ENCODE data around the gene C7orf33. TPM values are rescaled to one million over a fixed set of nuclear protein-coding genes. Genes with fewer than 3 reads are reported as not detected.

Gene C7orf33
- total RNA-seq, 4 donors from 2014 or later = not detected

DNA sequence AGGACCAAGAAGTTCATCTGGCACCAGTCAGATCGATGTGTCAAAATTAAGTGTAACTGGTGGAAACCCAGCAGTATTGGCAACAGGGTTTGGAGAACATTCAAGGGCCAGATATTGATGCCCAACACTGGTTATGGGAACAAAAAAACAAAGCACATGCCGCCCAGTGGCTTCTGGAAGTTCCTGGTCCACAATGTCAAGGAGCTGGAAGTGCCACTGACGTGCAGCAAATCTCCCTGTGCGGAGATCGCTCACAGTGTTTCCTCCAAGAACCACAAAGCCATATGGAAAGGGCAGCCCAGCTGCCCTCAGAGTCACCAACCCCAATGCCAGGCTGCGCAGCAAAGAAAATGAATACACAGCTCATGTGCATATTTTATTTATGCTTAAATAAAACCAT is 10.1 kb upstream of the C7orf33 start:
- Histone ChIP-seq H3K4me1 (no peaks in the 10 kb centered on the region), H3K36me3 (no peaks in the 10 kb centered on the region), H3K9me3 (no peaks in the 10 kb centered on the region), H3K27me3 (no peaks in the 10 kb centered on the region), H3K4me3 (replicated peaks in 1 of 3) (no peak overlapping the region), H3K27ac (no peak overlapping the region)
- WGBS, 2 donors = 86 to 87% methylated on average over 6 of the region's 6 CpGs
- DNase-seq = no peak
- TF ChIP-seq, protein P1, sequence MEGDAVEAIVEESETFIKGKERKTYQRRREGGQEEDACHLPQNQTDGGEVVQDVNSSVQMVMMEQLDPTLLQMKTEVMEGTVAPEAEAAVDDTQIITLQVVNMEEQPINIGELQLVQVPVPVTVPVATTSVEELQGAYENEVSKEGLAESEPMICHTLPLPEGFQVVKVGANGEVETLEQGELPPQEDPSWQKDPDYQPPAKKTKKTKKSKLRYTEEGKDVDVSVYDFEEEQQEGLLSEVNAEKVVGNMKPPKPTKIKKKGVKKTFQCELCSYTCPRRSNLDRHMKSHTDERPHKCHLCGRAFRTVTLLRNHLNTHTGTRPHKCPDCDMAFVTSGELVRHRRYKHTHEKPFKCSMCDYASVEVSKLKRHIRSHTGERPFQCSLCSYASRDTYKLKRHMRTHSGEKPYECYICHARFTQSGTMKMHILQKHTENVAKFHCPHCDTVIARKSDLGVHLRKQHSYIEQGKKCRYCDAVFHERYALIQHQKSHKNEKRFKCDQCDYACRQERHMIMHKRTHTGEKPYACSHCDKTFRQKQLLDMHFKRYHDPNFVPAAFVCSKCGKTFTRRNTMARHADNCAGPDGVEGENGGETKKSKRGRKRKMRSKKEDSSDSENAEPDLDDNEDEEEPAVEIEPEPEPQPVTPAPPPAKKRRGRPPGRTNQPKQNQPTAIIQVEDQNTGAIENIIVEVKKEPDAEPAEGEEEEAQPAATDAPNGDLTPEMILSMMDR (IDR thresholded peaks at IDR 0.05) = no peak
- TF ChIP-seq POLR2A (IDR thresholded peaks at IDR 0.05) = no peak
- intact Hi-C loops (cut with DNase I) = no loop called here

DNA sequence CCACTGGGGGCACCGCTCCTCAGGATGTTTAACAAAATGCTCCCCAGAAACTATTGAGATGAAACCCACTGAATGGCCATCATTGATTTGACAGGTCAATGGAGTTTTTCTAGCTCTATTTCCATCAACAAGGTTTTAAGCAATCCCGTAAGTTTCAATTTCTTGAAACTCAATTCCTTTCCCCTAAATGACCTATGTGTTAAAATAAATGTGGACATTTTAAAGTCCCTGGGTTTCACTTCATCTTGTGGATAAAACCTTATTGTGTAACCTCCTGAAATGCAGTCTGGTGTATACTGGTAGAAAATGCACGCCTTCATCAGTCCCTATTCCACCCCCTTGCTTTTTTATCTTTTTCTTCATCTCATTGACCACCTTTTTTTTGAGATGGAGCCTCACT is 8.9 kb upstream of the C7orf33 start:
- intact Hi-C loops (cut with DNase I) = no loop called here
- Histone ChIP-seq H3K4me3 (replicated peaks in 1 of 3) (no peak overlapping the region), H3K4me1 (no peaks in the 10 kb centered on the region), H3K27me3 (no peaks in the 10 kb centered on the region), H3K36me3 (no peaks in the 10 kb centered on the region), H3K9me3 (no peaks in the 10 kb centered on the region), H3K27ac (no peak overlapping the region)
- TF ChIP-seq, protein P1 (IDR thresholded peaks at IDR 0.05) = no peak
- no peak for TF ChIP-seq POLR2A (IDR thresholded peaks at IDR 0.05)
- DNase-seq = no peak
- WGBS, 2 donors = 84 to 87% methylated on average over 3 of the region's 3 CpGs

DNA sequence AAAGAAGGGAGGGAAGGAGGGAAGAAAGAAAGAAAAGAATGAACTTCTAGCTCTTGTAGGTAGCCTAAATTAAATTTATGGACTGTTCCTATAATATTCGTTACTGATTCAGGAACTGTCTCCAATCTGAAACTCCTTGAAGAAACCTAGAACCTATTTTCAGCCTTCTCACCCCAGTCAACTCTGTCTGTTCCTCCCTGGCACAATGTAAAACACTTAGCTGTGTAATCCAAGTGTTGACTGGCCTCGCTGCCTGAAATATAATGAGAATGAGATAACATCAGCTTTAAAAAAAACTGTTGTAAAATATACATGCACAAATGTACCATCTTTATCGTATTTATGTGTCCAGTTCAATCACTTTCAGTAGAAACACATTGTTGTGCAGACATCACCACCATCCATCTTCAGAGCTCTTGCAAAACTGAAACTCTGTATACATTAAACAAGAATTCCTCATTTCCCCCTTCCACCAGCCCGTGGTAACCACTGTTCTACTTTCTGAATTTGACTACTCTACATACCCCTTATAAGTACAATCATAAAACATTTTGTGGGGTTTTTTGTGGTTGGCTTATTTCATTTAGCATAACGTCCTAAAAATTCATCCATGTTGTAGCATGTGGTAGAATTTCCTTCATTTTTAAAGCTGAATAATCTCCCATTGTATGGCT is 6.3 kb upstream of the C7orf33 start:
- intact Hi-C loops (cut with DNase I) = no loop called here
- no peak for DNase-seq
- WGBS, 2 donors = 68 to 76% methylated on average over 5 of the region's 5 CpGs

DNA sequence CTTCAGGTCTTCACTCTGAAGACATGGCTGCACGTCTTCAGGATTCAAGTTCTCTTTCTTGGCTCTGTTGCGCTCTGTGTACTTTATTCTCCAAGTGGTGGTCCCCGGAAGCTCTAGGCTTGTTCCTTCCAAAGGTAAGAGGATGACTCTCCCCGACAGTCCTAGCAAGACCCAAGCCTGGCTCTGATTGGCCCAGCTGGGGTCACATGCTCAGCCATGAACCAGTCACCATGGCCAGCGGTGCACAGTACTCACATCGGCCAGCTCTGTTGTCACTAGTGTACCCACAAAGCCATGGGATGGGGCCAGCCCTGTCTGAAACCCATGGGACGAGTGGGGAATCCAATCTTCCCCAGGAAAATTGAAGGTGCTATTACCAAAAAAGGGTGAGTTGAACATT is 5.2 kb upstream of the C7orf33 start:
- no peak for DNase-seq
- Histone ChIP-seq H3K9me3 (no peaks in the 10 kb centered on the region), H3K4me3 (replicated peaks in 1 of 3) (no peak overlapping the region), H3K4me1 (no peaks in the 10 kb centered on the region), H3K36me3 (no peaks in the 10 kb centered on the region), H3K27me3 (no peaks in the 10 kb centered on the region), H3K27ac (no peak overlapping the region)
- WGBS, 2 donors = 96 to 97% methylated on average over 7 of the region's 7 CpGs
- TF ChIP-seq, protein P1 (IDR thresholded peaks at IDR 0.05) = no peak
- no peak for TF ChIP-seq POLR2A (IDR thresholded peaks at IDR 0.05)
- intact Hi-C loops (cut with DNase I) = no loop called here

More for the DNA sequence above, 6.3 kb upstream of the C7orf33 start:
- no peak for TF ChIP-seq POLR2A (IDR thresholded peaks at IDR 0.05)
- TF ChIP-seq, protein P1 (IDR thresholded peaks at IDR 0.05) = no peak
- H3K4me3 ChIP-seq (replicated peaks in 1 of 3) = no peak overlapping the region
- no peaks in the 10 kb centered on the region for H3K36me3 ChIP-seq
- H3K27me3 ChIP-seq = no peaks in the 10 kb centered on the region
- no peak overlapping the region for H3K27ac ChIP-seq
- H3K9me3 ChIP-seq = no peaks in the 10 kb centered on the region
- H3K4me1 ChIP-seq = no peaks in the 10 kb centered on the region

DNA sequence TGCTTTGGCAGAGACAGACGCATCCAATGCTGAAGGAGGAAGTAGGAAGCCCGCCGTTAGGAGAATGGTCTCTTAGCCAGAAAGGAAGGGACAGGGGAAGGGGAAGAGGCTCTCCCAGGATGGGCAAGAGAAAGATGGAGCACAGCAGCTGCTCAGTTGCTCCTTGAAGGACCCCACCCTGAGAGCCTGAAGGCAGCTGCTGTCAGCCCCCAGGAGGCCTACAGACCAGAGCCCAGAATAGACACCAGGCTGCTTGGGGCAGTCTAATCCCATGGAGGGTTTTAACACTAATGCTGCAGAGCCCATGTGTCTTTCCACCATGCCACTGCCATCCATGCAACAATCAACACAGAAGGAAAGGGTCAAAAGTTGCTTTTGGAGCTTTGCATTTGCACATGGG is 3.5 kb upstream of the C7orf33 start:
- Histone ChIP-seq H3K27ac (no peak overlapping the region), H3K36me3 (no peaks in the 10 kb centered on the region), H3K27me3 (no peaks in the 10 kb centered on the region), H3K4me1 (no peaks in the 10 kb centered on the region), H3K4me3 (replicated peaks in 1 of 3) (no peak overlapping the region), H3K9me3 (no peaks in the 10 kb centered on the region)
- intact Hi-C loops (cut with DNase I) = no loop called here
- TF ChIP-seq, protein P1 (IDR thresholded peaks at IDR 0.05) = no peak
- TF ChIP-seq POLR2A (IDR thresholded peaks at IDR 0.05) = no peak
- WGBS, 2 donors = 64 to 69% methylated on average over 3 of the region's 3 CpGs
- no peak for DNase-seq
